WTC11 (cell line): ENCODE measurements around the gene ZMIZ2. TPM values are rescaled to one million over a fixed set of nuclear protein-coding genes. Genes with fewer than 3 reads are reported as not detected.
"Not testable (repeated sequence)": the region's sequence is repeated elsewhere in the genome, so short reads cannot be mapped to it uniquely, and the experiment has no call there.

Experiments used
- ATAC-seq: fragments of 200-7000 bp; cut with Tn5 transposase; 2 replicates; pipeline ENCODE4 v1.10.0; 2021; ENCODE audit warnings: mild to moderate bottlenecking, moderate library complexity
- CTCF ChIA-PET: fragments of 300-600 bp; sonication (Branson Sonifier 250); formaldehyde crosslinking; loops from one replicate; lab custom pipeline; 2021; ENCODE audit warnings: antibody characterized with exemption; lab: Charles Lee
- POLR2A ChIA-PET: fragments of 350-600 bp; sonication (Branson Sonifier 250); formaldehyde crosslinking; loops from one replicate; lab custom pipeline; 2021; ENCODE audit warnings: antibody characterized with exemption; lab: Charles Lee
- DNase-seq: peaks from one replicate; pipeline ENCODE4 v3.0.0; 2021; ENCODE audit warnings: low spot score
- H3K27ac Mint-ChIP-seq: 2 replicates; pipeline ENCODE4 v1.8.0; 2021; ENCODE audit warnings: mixed read lengths
- H3K27me3 Mint-ChIP-seq: 2 replicates; pipeline ENCODE4 v1.8.0; 2021; ENCODE audit warnings: low read depth, mild to moderate bottlenecking, moderate library complexity, mixed read lengths
- H3K36me3 Mint-ChIP-seq: 2 replicates; pipeline ENCODE4 v1.8.0; 2021; ENCODE audit warnings: mixed read lengths
- H3K4me1 Mint-ChIP-seq: 2 replicates; pipeline ENCODE4 v1.8.0; 2022; ENCODE audit warnings: mixed read lengths
- H3K4me3 Mint-ChIP-seq: 2 replicates; pipeline ENCODE4 v1.8.0; 2021; ENCODE audit warnings: mild to moderate bottlenecking, moderate library complexity, mixed read lengths
- H3K9me3 Mint-ChIP-seq: 2 replicates; pipeline ENCODE4 v1.8.0; 2021; ENCODE audit warnings: mixed read lengths
- ARID4B ChIP-seq: sonication (generic); formaldehyde crosslinking; IDR thresholded peaks from 2 replicates; pipeline ENCODE4 v1.8.0; 2023; ENCODE audit warnings: missing genetic modification reagents, mild to moderate bottlenecking, borderline replicate concordance
- ATF6 ChIP-seq: sonication (generic); formaldehyde crosslinking; IDR thresholded peaks from 2 replicates; pipeline ENCODE4 v1.8.1; 2023; ENCODE audit warnings: mild to moderate bottlenecking, missing genetic modification reagents
- CBFB ChIP-seq: sonication (generic); formaldehyde crosslinking; IDR thresholded peaks from 2 replicates; pipeline ENCODE4 v1.8.1; 2022; ENCODE audit warnings: mild to moderate bottlenecking, low read depth, missing genetic modification reagents
- CREB1 ChIP-seq: sonication (generic); formaldehyde crosslinking; IDR thresholded peaks from 2 replicates; pipeline ENCODE4 v1.8.0; 2023; ENCODE audit warnings: mild to moderate bottlenecking, missing genetic modification reagents
- E2F4 ChIP-seq: sonication (generic); formaldehyde crosslinking; IDR thresholded peaks from 2 replicates; pipeline ENCODE4 v1.8.1; 2022; ENCODE audit warnings: low read depth, mild to moderate bottlenecking, moderate library complexity, missing genetic modification reagents, borderline replicate concordance
- GRHL2 ChIP-seq: fragments of 250-450 bp; sonication (Bioruptor Pico); IDR thresholded peaks from 2 replicates; pipeline ENCODE4 v1.8.0; 2022; ENCODE audit warnings: mild to moderate bottlenecking, moderate library complexity; ENCODE audit not compliant: insufficient replicate concordance, severe bottlenecking
- KAT7 ChIP-seq: sonication (generic); formaldehyde crosslinking; IDR thresholded peaks from 2 replicates; pipeline ENCODE4 v1.8.1; 2023; ENCODE audit warnings: missing genetic modification reagents, mild to moderate bottlenecking, borderline replicate concordance
- MAX ChIP-seq: sonication (generic); formaldehyde crosslinking; IDR thresholded peaks from 2 replicates; pipeline ENCODE4 v1.8.0; 2022; ENCODE audit warnings: mild to moderate bottlenecking, missing genetic modification reagents
- NFATC4 ChIP-seq: fragments of 250-450 bp; sonication (Bioruptor Pico); IDR thresholded peaks from 2 replicates; pipeline ENCODE4 v1.9.0; 2021; ENCODE audit warnings: mild to moderate bottlenecking
- NR2C2 ChIP-seq: sonication (generic); formaldehyde crosslinking; IDR thresholded peaks from 2 replicates; pipeline ENCODE4 v1.8.0; 2022; ENCODE audit warnings: mild to moderate bottlenecking, missing genetic modification reagents
- PRRX2 ChIP-seq: fragments of 250-450 bp; sonication (Bioruptor Pico); IDR thresholded peaks from 2 replicates; pipeline ENCODE4 v1.8.0; 2021; ENCODE audit warnings: mild to moderate bottlenecking
- SMAD3 ChIP-seq: sonication (generic); formaldehyde crosslinking; IDR thresholded peaks from 2 replicates; pipeline ENCODE4 v1.8.0; 2022; ENCODE audit warnings: missing genetic modification reagents, mild to moderate bottlenecking, borderline replicate concordance
- TEAD1 ChIP-seq: sonication (generic); formaldehyde crosslinking; IDR thresholded peaks from 2 replicates; pipeline ENCODE4 v1.8.0; 2022; ENCODE audit warnings: mild to moderate bottlenecking, missing genetic modification reagents
- USF2 ChIP-seq: sonication (generic); formaldehyde crosslinking; IDR thresholded peaks from 2 replicates; pipeline ENCODE4 v1.8.1; 2023; ENCODE audit warnings: mild to moderate bottlenecking, missing genetic modification reagents, moderate library complexity
- ZBTB21 ChIP-seq: sonication (generic); formaldehyde crosslinking; IDR thresholded peaks from 2 replicates; pipeline ENCODE4 v1.8.1; 2023; ENCODE audit warnings: mild to moderate bottlenecking, missing genetic modification reagents, borderline replicate concordance
- ZBTB43 ChIP-seq: sonication (generic); formaldehyde crosslinking; IDR thresholded peaks from 2 replicates; pipeline ENCODE4 v1.8.1; 2023; ENCODE audit warnings: mild to moderate bottlenecking, missing genetic modification reagents
- ZNF121 ChIP-seq: sonication (generic); formaldehyde crosslinking; IDR thresholded peaks from 2 replicates; pipeline ENCODE4 v1.8.0; 2023; ENCODE audit warnings: missing genetic modification reagents
- ZNF232 ChIP-seq: sonication (generic); formaldehyde crosslinking; IDR thresholded peaks from 2 replicates; pipeline ENCODE4 v1.8.0; 2022; ENCODE audit warnings: mild to moderate bottlenecking, missing genetic modification reagents
- total RNA-seq: library from RNA; stranded (reverse); gene quantifications from 3 replicates; pipeline ENCODE4 v1.2.3, GENCODE V29; 2021

Gene ZMIZ2
- total RNA-seq, 1 experiment from 2014 or later, result 102 TPM

- DNase-seq, result no peak
- TF ChIP-seq ZNF121 (CRISPR knock-in tag), result no peak
- TF ChIP-seq CREB1 (CRISPR knock-in tag), result no peak
- no peak for TF ChIP-seq CBFB (CRISPR knock-in tag)
- TF ChIP-seq, all 79 proteins: peak for 0
- no peaks in the 10 kb centered on the region for H3K4me1 Mint-ChIP-seq
- no peak overlapping the region for H3K27ac Mint-ChIP-seq
- ATAC-seq, result no peak
- H3K36me3 Mint-ChIP-seq, result peaks cover 9% of the 10 kb centered on the region
- H3K4me3 Mint-ChIP-seq, result no peak overlapping the region
- POLR2A ChIA-PET, result no interaction called here
- H3K27me3 Mint-ChIP-seq, result no peaks in the 10 kb centered on the region; the same call in 1 of the 2 replicates
- CTCF ChIA-PET, result no interaction called here
- peaks cover 24% of the 10 kb centered on the region for H3K9me3 Mint-ChIP-seq
Observed at GRCh38 chr7:44720301-44720700, 28.3 kb upstream of the ZMIZ2 start.

- 0 out of 2 replicates have a peak, but pooled peaks cover 2% of the 10 kb centered on the region for H3K4me1 Mint-ChIP-seq
- no peak overlapping the region for H3K4me3 Mint-ChIP-seq
- ChIA-PET POLR2A (no interaction called here), CTCF (no interaction called here)
- no peaks in the 10 kb centered on the region; the same call in none of the 2 replicates for H3K27me3 Mint-ChIP-seq
- peaks cover 9% of the 10 kb centered on the region for H3K36me3 Mint-ChIP-seq
- peaks cover 18% of the 10 kb centered on the region for H3K9me3 Mint-ChIP-seq
- ATAC-seq (no peak), DNase-seq (no peak)
- TF ChIP-seq NR2C2 (CRISPR knock-in tag) (no peak), ZNF121 (CRISPR knock-in tag) (no peak), GRHL2 (no peak), NFATC4 (CRISPR knock-in tag) (no peak), KAT7 (CRISPR knock-in tag) (no peak), ZBTB43 (CRISPR knock-in tag) (no peak), ARID4B (CRISPR knock-in tag) (no peak), SMAD3 (CRISPR knock-in tag) (no peak), TEAD1 (no peak), ZNF232 (CRISPR knock-in tag) (no peak), MAX (CRISPR knock-in tag) (no peak), CBFB (CRISPR knock-in tag) (no peak), E2F4 (CRISPR knock-in tag) (no peak), USF2 (no peak), ZBTB21 (CRISPR knock-in tag) (no peak), PRRX2 (CRISPR knock-in tag) (no peak), ATF6 (CRISPR knock-in tag) (no peak)
- H3K27ac Mint-ChIP-seq, result no peak overlapping the region
Observed at GRCh38 chr7:44724276-44724675, 24.4 kb upstream of the ZMIZ2 start.

GRCh38 chr7:44726250-44726649 is 22.4 kb upstream of the ZMIZ2 start:
- ATAC-seq, result peak; percentile 56
- H3K27me3 Mint-ChIP-seq, H3K4me1 Mint-ChIP-seq, H3K4me3 Mint-ChIP-seq, DNase-seq, H3K36me3 Mint-ChIP-seq, H3K9me3 Mint-ChIP-seq, H3K27ac Mint-ChIP-seq, POLR2A ChIA-PET: not testable (repeated sequence)
- CTCF ChIA-PET, result interaction anchor here (0.6 kb wide), 1 partner anchor 17 kb away, joined by 3 read pairs; no protein-coding TSS in a partner anchor
